SK-N-MC (cell line): Measurements from ENCODE around the gene NPLOC4.

ENCODE experiments used
- EZH2 ChIP-seq: fragments of 200-600 bp; sonication (generic); IDR thresholded peaks from one replicate; pipeline ENCODE4 v1.6.1; 2017; ENCODE audit warnings: antibody characterized with exemption
- POLR2AphosphoS5 ChIP-seq: IDR thresholded peaks from 2 replicates; pipeline ENCODE4 v1.6.1; 2012; ENCODE audit warnings: mild to moderate bottlenecking, low read depth, low read length, borderline replicate concordance

DNA sequence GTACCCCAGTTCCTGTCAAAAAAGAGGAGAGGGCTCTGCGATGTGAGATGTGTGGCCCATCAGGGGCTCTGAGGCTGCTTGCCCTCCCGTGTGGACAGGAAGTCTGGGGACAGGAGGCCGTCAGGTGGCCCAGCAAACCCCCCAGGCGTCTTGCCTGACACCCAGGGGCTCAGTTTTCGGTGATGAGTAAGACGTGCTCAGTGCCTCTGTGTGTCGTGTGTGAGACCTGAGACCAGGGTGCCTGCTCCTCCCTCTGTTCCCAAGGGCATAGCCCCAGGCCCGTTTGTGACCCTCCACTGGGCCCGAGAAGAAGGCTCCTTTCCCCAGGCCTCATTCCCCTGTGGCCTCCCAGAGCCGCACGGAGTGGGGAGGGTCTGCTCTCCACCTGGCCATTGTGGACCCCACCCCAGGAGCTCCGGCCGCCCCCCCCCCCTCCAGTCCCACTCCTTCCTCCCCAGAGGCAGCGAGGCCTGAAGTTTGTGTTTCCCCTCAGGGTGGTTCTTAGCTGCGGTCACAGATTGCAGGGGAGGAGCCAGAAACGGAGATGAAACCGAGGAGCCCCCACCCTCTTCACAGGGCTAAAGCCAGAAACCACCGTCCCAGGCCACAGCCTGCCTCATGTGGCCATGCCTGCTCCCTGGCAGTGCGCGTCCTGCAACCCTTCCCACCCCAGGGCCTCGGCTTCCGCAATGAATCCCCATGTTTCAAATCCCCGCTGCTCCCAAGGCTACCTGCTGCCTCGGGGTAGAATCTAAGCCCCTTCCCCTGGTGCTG is 119.4 kb downstream of the NPLOC4 start:
- no peak for TF ChIP-seq EZH2
- TF ChIP-seq POLR2AphosphoS5: no peak
